Measurements from ENCODE around the gene GUCY1A1. TPM values are rescaled to one million over a fixed set of nuclear protein-coding genes. Genes with fewer than 3 reads are reported as not detected.
A peak's percentile ranks its signal among the peaks of the same experiment; 100 is the strongest.

Gene GUCY1A1
- total RNA-seq, 2 experiments from 2014 or later = not detected

DNA sequence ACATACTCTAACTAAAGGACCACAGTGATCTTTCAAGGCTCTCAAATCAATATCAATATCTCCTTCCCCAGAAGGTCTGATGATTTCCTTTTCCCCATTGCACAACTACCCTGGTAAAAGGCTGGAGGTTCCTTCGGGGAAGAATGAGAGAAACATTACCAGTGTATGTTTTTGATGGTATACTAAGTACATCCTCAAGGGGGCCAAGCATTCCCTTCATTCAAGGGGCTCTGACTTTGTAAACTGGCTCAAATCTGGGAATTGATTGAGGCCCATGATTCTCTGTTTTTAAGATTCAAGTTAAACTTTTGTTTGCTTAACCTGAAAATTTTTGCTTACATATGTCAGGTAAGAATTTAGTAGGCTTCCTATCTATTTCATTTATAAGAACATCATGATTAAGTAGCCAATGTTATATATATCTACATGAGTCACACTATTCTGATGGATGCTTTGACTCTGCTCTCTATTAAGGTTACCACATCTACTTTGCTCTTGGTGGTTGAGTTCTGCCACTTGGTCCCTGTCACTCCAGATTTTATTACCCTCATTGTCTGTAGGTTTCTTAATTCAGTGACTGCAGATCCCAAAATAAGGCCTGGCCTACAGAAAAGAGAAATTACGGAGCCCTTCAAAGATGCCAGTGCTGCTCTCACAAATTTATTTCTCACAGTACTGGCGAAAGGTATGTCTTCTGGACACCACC lies 75.8 kb downstream of the GUCY1A1 start:
- BruUV-seq (replicated peaks) = no TSS peak
- DNase-seq (ENCODE audit: low spot score) = no peak
- no peak overlapping the region for H2AFZ ChIP-seq (ENCODE audit: low read length)
- H3K9me3 ChIP-seq (ENCODE audit: low read length) = no peaks in the 10 kb centered on the region
- no peak overlapping the region for H3K4me3 ChIP-seq (ENCODE audit: low read depth, low read length, poor library complexity, severe bottlenecking)
- H3K4me2 ChIP-seq (ENCODE audit: low read length) = no peak overlapping the region
- ChIA-PET POLR2A (no interaction called here), CTCF (ENCODE audit: unreplicated experiment) (no interaction called here)
- H3K9me2 ChIP-seq (ENCODE audit: insufficient read depth, low read length) = no peaks in the 10 kb centered on the region
- no peaks in the 10 kb centered on the region for H3K36me3 ChIP-seq (ENCODE audit: insufficient read depth, low read length)
- H3K79me2 ChIP-seq (ENCODE audit: insufficient read depth, low read depth, low read length) = no peaks in the 10 kb centered on the region
- TF ChIP-seq, protein P1, sequence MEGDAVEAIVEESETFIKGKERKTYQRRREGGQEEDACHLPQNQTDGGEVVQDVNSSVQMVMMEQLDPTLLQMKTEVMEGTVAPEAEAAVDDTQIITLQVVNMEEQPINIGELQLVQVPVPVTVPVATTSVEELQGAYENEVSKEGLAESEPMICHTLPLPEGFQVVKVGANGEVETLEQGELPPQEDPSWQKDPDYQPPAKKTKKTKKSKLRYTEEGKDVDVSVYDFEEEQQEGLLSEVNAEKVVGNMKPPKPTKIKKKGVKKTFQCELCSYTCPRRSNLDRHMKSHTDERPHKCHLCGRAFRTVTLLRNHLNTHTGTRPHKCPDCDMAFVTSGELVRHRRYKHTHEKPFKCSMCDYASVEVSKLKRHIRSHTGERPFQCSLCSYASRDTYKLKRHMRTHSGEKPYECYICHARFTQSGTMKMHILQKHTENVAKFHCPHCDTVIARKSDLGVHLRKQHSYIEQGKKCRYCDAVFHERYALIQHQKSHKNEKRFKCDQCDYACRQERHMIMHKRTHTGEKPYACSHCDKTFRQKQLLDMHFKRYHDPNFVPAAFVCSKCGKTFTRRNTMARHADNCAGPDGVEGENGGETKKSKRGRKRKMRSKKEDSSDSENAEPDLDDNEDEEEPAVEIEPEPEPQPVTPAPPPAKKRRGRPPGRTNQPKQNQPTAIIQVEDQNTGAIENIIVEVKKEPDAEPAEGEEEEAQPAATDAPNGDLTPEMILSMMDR (conservative IDR thresholded peaks at IDR 0.05; ENCODE audit: low read length) = peak; percentile 29
- TF ChIP-seq EZH2phosphoT487 (IDR thresholded peaks at IDR 0.05; ENCODE audit: borderline replicate concordance, low read depth, low read length) = no peak
- intact Hi-C loops (cut with micrococcal nuclease; ENCODE audit: unreplicated experiment) = no loop called here
- H3K4me1 ChIP-seq (ENCODE audit: insufficient read depth, low read length, poor library complexity, severe bottlenecking) = no peaks in the 10 kb centered on the region
- H3K27ac ChIP-seq (ENCODE audit: low read depth, low read length, poor library complexity, severe bottlenecking) = no peak overlapping the region
- no peaks in the 10 kb centered on the region for H4K20me1 ChIP-seq (ENCODE audit: insufficient read depth, low read length)

DNA sequence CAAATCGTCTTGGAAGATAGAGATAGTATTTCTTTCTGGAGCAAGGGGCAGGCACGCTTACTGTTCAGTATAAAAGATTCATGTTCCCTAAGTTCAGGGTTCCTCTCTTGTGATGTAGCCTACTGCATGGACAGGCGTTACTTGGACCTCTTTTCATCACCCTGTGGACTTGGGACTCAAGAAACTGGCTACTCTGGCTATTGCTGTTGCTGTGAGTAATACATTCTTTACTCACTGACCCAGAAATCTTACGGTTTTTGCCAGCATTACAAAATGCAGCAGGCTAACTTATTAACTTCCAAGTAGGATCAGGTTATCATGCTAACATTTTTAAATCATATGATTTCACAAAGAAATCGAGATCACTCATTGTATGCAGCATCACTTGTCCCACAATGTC lies 79.3 kb downstream of the GUCY1A1 start:
- DNase-seq (ENCODE audit: low spot score) = no peak
- Histone ChIP-seq H2AFZ (ENCODE audit: low read length) (no peak overlapping the region), H3K9me2 (ENCODE audit: insufficient read depth, low read length) (no peaks in the 10 kb centered on the region), H3K4me1 (ENCODE audit: insufficient read depth, low read length, poor library complexity, severe bottlenecking) (no peaks in the 10 kb centered on the region), H3K27ac (ENCODE audit: low read depth, low read length, poor library complexity, severe bottlenecking) (no peak overlapping the region), H3K4me2 (ENCODE audit: low read length) (no peak overlapping the region), H3K36me3 (ENCODE audit: insufficient read depth, low read length) (no peaks in the 10 kb centered on the region), H3K79me2 (ENCODE audit: insufficient read depth, low read depth, low read length) (no peaks in the 10 kb centered on the region), H3K9me3 (ENCODE audit: low read length) (no peaks in the 10 kb centered on the region), H3K4me3 (ENCODE audit: low read depth, low read length, poor library complexity, severe bottlenecking) (no peak overlapping the region), H4K20me1 (ENCODE audit: insufficient read depth, low read length) (no peaks in the 10 kb centered on the region)
- ChIA-PET POLR2A (no interaction called here), CTCF (ENCODE audit: unreplicated experiment) (no interaction called here)
- intact Hi-C loops (cut with micrococcal nuclease; ENCODE audit: unreplicated experiment) = no loop called here
- BruUV-seq (replicated peaks) = no TSS peak
- no peak for TF ChIP-seq EZH2phosphoT487 (IDR thresholded peaks at IDR 0.05; ENCODE audit: borderline replicate concordance, low read depth, low read length)
- TF ChIP-seq, protein P1 (conservative IDR thresholded peaks at IDR 0.05; ENCODE audit: low read length) = no peak

DNA sequence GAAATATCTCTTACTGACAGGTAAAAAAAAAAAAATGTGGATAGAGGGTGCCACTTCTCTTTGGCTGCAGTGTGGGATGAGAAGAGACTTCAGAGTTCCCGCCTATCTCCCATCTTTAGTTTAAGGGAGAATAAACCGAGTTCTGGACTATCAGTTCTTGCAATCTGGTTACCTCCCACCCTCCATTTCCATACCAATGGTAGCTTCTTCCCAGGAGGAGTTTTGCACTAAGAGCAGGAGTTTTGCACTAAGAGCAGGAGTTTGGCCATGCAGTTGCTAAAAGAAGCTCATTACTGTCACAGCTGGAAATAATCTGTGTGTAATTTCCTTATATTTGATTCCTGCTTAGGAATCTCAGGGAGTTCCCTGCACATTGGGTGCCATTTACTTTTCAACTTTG lies 81.4 kb downstream of the GUCY1A1 start:
- no peak overlapping the region for H3K27ac ChIP-seq (ENCODE audit: low read depth, low read length, poor library complexity, severe bottlenecking)
- no peak for DNase-seq (ENCODE audit: low spot score)
- BruUV-seq (replicated peaks) = no TSS peak
- no peak overlapping the region for H2AFZ ChIP-seq (ENCODE audit: low read length)
- CTCF ChIA-PET (ENCODE audit: unreplicated experiment) = no interaction called here
- H3K9me2 ChIP-seq (ENCODE audit: insufficient read depth, low read length) = no peaks in the 10 kb centered on the region
- no peaks in the 10 kb centered on the region for H3K79me2 ChIP-seq (ENCODE audit: insufficient read depth, low read depth, low read length)
- TF ChIP-seq, protein P1 (conservative IDR thresholded peaks at IDR 0.05; ENCODE audit: low read length) = no peak
- TF ChIP-seq EZH2phosphoT487 (IDR thresholded peaks at IDR 0.05; ENCODE audit: borderline replicate concordance, low read depth, low read length) = no peak
- intact Hi-C loops (cut with micrococcal nuclease; ENCODE audit: unreplicated experiment) = no loop called here
- H3K9me3 ChIP-seq (ENCODE audit: low read length) = no peaks in the 10 kb centered on the region
- POLR2A ChIA-PET = interaction anchor here (0.7 kb wide), 2 partner anchors 27 to 66 kb away, joined by 3 read pairs; no protein-coding TSS in a partner anchor
- no peaks in the 10 kb centered on the region for H3K4me1 ChIP-seq (ENCODE audit: insufficient read depth, low read length, poor library complexity, severe bottlenecking)
- no peaks in the 10 kb centered on the region for H3K36me3 ChIP-seq (ENCODE audit: insufficient read depth, low read length)
- no peak overlapping the region for H3K4me2 ChIP-seq (ENCODE audit: low read length)
- H3K4me3 ChIP-seq (ENCODE audit: low read depth, low read length, poor library complexity, severe bottlenecking) = no peak overlapping the region
- no peaks in the 10 kb centered on the region for H4K20me1 ChIP-seq (ENCODE audit: insufficient read depth, low read length)
